IPS DF 4.7 (cell line): ENCODE data around the gene KLHL29.

Source experiments
- DNase-seq: peaks from one replicate; pipeline ENCODE4 v3.0.0-alpha.2; 2013; ENCODE audit warnings: low spot score; ENCODE audit errors: extremely low read depth

KLHL29 gene

GRCh38 chr2:23669413-23670244 is 284.6 kb downstream of the KLHL29 start:
- no peak for DNase-seq

- no peak for DNase-seq
These were observed 285.2 kb downstream of the KLHL29 start for GRCh38 chr2:23670245-23670592.

GRCh38 chr2:23673082-23673481 is 288.1 kb downstream of the KLHL29 start:
- no peak for DNase-seq

GRCh38 chr2:23673830-23674679 is 289.1 kb downstream of the KLHL29 start:
- DNase-seq: no peak

- DNase-seq: no peak
These were observed 290.5 kb downstream of the KLHL29 start for GRCh38 chr2:23675506-23675905.

GRCh38 chr2:23677836-23678235 is 292.9 kb downstream of the KLHL29 start:
- DNase-seq: no peak

GRCh38 chr2:23679044-23679443 is 294.1 kb downstream of the KLHL29 start:
- no peak for DNase-seq

- DNase-seq: no peak
These were observed 296.0 kb downstream of the KLHL29 start for GRCh38 chr2:23680951-23681350.

GRCh38 chr2:23681356-23682140 is 296.6 kb downstream of the KLHL29 start:
- DNase-seq: no peak

- no peak for DNase-seq
These were observed 297.5 kb downstream of the KLHL29 start for GRCh38 chr2:23682481-23682880.

GRCh38 chr2:23683001-23683400 is 298.0 kb downstream of the KLHL29 start:
- DNase-seq: no peak

GRCh38 chr2:23684395-23685176 is 299.6 kb downstream of the KLHL29 start:
- no peak for DNase-seq

GRCh38 chr2:23685181-23685580 is 300.2 kb downstream of the KLHL29 start:
- no peak for DNase-seq

GRCh38 chr2:23685706-23686105 is 300.7 kb downstream of the KLHL29 start:
- no peak for DNase-seq

- DNase-seq: no peak
These were observed 301.5 kb downstream of the KLHL29 start for GRCh38 chr2:23686405-23687029.

GRCh38 chr2:23687214-23687613 is 302.2 kb downstream of the KLHL29 start:
- no peak for DNase-seq

- no peak for DNase-seq
These were observed 302.7 kb downstream of the KLHL29 start for GRCh38 chr2:23687713-23688112.

- no peak for DNase-seq
These were observed 303.6 kb downstream of the KLHL29 start for GRCh38 chr2:23688486-23689130.

GRCh38 chr2:23689131-23689700 is 304.2 kb downstream of the KLHL29 start:
- DNase-seq: no peak

GRCh38 chr2:23689891-23690290 is 304.9 kb downstream of the KLHL29 start:
- DNase-seq: no peak
